WERI-Rb-1 (cell line): ENCODE measurements around the gene FBXO45.
"Not testable (repeated sequence)": the region's sequence is repeated elsewhere in the genome, so short reads cannot be mapped to it uniquely, and the experiment has no call there.

Experiments used
- DNase-seq: peaks from one replicate; pipeline ENCODE4 v3.0.0-alpha.2; 2020
- H3K27ac ChIP-seq: fragments of 250-450 bp; sonication (Bioruptor Pico); 2 replicates; pipeline ENCODE4 v1.5.1; 2020; ENCODE audit warnings: mild to moderate bottlenecking, moderate library complexity
- H3K27me3 ChIP-seq: fragments of 250-450 bp; sonication (Bioruptor Pico); 2 replicates; pipeline ENCODE4 v1.5.1; 2021; ENCODE audit warnings: mild to moderate bottlenecking, low read depth, moderate library complexity; ENCODE audit not compliant: insufficient read depth, severe bottlenecking
- H3K36me3 ChIP-seq: fragments of 250-450 bp; sonication (Bioruptor Pico); 2 replicates; pipeline ENCODE4 v1.5.1; 2020; ENCODE audit warnings: mild to moderate bottlenecking, moderate library complexity
- H3K4me3 ChIP-seq: 2 replicates; pipeline ENCODE4 v1.5.1; 2011; ENCODE audit warnings: low read depth, mild to moderate bottlenecking, control low read depth, low read length
- H3K9me3 ChIP-seq: fragments of 250-450 bp; sonication (Bioruptor Pico); 2 replicates; pipeline ENCODE4 v1.5.1; 2021; ENCODE audit warnings: mild to moderate bottlenecking, moderate library complexity; ENCODE audit not compliant: severe bottlenecking
- CTCF ChIP-seq: IDR thresholded peaks from 2 replicates; pipeline ENCODE4 v1.5.1; 2011; ENCODE audit warnings: low read depth, mild to moderate bottlenecking, control low read depth, inconsistent platforms, low read length

FBXO45 gene

DNA sequence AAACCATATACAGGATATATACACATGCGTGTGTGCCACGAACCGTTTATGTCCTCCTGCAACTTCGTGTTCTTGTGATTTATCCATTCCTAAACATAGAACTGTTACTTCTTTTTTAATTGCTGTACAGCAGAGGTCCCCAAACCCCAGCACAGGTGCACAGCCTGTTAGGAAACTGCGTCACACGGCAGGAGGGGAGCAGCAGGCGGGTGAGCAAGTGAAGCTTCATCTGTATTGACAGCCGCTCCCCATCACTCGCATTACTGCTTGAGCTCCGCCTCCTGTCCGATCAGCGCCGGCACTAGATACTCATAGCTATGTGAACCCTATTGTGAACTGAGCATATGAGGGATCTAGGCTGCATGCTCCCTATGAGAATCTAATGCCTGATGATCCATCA, 36.1 kb downstream of the FBXO45 start:
- no peak for DNase-seq
- Histone ChIP-seq H3K9me3 (no peaks in the 10 kb centered on the region), H3K36me3 (no peaks in the 10 kb centered on the region), H3K27me3 (no peaks in the 10 kb centered on the region), H3K27ac (no peak overlapping the region), H3K4me3 (no peak overlapping the region)
- TF ChIP-seq CTCF = no peak

GRCh38 chr3:196608693-196609092, 40.2 kb downstream of the FBXO45 start:
- no peak overlapping the region for H3K4me3 ChIP-seq
- no peak for TF ChIP-seq CTCF
- DNase-seq = no peak
- no peaks in the 10 kb centered on the region for H3K27me3 ChIP-seq
- no peaks in the 10 kb centered on the region for H3K36me3 ChIP-seq
- H3K27ac ChIP-seq = no peak overlapping the region
- no peaks in the 10 kb centered on the region for H3K9me3 ChIP-seq

GRCh38 chr3:196609343-196609775, 40.9 kb downstream of the FBXO45 start:
- Histone ChIP-seq H3K9me3 (no peaks in the 10 kb centered on the region), H3K27ac (no peak overlapping the region), H3K4me3 (no peak overlapping the region), H3K36me3 (no peaks in the 10 kb centered on the region), H3K27me3 (no peaks in the 10 kb centered on the region)
- peak; percentile 85 for DNase-seq
- TF ChIP-seq CTCF = peak; percentile 54

DNA sequence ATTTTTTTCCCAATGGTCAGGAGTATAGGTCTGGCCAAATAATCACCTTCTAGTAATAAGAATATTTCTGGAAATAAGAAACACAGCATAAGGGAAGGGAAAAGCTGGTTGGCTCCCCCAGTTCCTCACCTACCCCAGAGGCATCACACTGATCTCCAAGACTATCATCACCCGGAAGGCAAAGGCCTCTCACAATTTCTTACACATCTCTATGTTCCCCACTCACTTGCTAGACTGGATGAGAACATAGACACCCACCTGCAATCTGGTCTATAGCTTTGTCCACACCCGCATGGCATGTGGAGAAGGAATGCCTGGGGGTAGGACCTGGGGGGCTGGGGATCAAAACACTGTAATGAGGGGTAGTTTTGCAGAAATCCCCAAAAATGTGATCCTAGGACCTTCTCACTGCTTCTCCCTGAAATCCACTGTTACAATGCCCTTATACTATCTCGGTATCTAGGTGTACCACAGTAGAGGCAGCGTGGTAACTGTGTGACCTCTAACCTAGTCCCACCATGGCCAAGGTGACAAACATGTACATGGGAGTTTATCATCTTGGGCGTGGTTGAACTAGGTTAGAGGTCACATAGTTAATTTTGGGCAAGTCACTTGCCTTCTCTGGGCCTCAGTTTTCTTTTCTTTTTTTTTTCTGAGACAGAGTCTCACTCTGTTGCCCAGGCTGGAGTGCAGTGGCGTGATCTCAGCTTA, 41.5 kb downstream of the FBXO45 start:
- H3K27ac ChIP-seq = no peak overlapping the region
- no peaks in the 10 kb centered on the region for H3K9me3 ChIP-seq
- no peaks in the 10 kb centered on the region for H3K27me3 ChIP-seq
- no peak overlapping the region for H3K4me3 ChIP-seq
- no peaks in the 10 kb centered on the region for H3K36me3 ChIP-seq
- DNase-seq = no peak
- TF ChIP-seq CTCF = no peak

- Histone ChIP-seq H3K27me3 (no peaks in the 10 kb centered on the region), H3K36me3 (no peaks in the 10 kb centered on the region), H3K4me3 (no peak overlapping the region), H3K9me3 (no peaks in the 10 kb centered on the region), H3K27ac (no peak overlapping the region)
- TF ChIP-seq CTCF = no peak
- no peak for DNase-seq
These were observed 43.5 kb downstream of the FBXO45 start for GRCh38 chr3:196611761-196612483.

- not testable (repeated sequence) for H3K36me3 ChIP-seq, H3K27ac ChIP-seq, H3K27me3 ChIP-seq, DNase-seq, H3K4me3 ChIP-seq, H3K9me3 ChIP-seq
These were observed 46.8 kb downstream of the FBXO45 start for GRCh38 chr3:196615234-196615633.
